Breast epithelium (tissue), 3 donors: ENCODE data around the gene CRYBA2.

Experiments
- POLR2A ChIP-seq: fragments of 450-650 bp; IDR thresholded peaks from one replicate; pipeline ENCODE4 v1.6.1; 2016; ENCODE audit warnings: antibody characterized with exemption, mild to moderate bottlenecking, moderate library complexity
- TF ChIP-seq, protein P1 (sequence below), 3 donors: fragments of 450-650 bp; IDR thresholded peaks; one replicate each; pipeline ENCODE4 v1.5.1; 2016 to 2017; ENCODE audit warnings: antibody characterized with exemption in 3 of 3, mild to moderate bottlenecking in 3 of 3, moderate library complexity in 3 of 3

DNA sequence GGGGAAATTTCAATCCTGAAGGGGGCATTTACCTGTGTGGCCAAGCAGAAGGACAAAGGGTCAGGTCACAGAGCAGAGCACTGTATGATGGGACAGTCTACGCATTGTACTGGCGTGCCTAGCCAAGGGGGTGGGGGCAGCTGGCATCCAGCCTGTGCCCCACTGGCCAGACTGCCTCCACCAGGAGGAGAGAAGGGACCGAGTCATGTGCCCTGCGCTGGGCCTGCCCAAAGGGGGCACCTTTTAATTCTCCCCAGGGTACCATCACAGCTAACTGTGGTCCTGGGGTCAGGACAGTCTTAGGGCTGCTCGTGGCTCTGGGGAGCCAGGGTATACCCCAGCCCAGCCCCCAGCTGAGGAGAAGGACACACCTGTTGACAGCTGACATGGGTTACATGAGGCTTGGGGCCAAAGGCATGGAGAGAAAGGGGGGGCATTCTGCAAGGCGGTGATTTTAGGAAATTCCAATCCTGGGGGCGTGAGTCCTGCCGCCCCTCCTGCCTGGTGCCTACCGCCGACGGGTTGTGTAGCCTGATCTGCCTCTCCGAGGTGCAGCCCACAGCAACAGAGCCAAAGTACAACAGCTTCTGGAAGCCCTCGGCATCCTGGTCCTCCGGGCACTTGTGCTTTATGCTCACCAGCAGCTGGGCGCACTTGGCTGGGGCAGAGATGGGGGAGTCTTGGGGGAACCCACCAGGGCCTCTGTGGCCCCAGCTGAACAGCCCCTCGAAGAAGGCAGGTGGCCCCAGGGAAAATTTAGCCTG lies 37.1 kb upstream of the CRYBA2 start:
- TF ChIP-seq POLR2A, result no peak
- TF ChIP-seq, protein P1, sequence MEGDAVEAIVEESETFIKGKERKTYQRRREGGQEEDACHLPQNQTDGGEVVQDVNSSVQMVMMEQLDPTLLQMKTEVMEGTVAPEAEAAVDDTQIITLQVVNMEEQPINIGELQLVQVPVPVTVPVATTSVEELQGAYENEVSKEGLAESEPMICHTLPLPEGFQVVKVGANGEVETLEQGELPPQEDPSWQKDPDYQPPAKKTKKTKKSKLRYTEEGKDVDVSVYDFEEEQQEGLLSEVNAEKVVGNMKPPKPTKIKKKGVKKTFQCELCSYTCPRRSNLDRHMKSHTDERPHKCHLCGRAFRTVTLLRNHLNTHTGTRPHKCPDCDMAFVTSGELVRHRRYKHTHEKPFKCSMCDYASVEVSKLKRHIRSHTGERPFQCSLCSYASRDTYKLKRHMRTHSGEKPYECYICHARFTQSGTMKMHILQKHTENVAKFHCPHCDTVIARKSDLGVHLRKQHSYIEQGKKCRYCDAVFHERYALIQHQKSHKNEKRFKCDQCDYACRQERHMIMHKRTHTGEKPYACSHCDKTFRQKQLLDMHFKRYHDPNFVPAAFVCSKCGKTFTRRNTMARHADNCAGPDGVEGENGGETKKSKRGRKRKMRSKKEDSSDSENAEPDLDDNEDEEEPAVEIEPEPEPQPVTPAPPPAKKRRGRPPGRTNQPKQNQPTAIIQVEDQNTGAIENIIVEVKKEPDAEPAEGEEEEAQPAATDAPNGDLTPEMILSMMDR (IDR thresholded peaks at IDR 0.05), result no peak
